ENCODE data around the gene ROR1. TPM values are rescaled to one million over a fixed set of nuclear protein-coding genes. Genes with fewer than 3 reads are reported as not detected.

ROR1 gene
- total RNA-seq, 2 donors from 2014 or later: 12.9 to 40.8 TPM

DNA sequence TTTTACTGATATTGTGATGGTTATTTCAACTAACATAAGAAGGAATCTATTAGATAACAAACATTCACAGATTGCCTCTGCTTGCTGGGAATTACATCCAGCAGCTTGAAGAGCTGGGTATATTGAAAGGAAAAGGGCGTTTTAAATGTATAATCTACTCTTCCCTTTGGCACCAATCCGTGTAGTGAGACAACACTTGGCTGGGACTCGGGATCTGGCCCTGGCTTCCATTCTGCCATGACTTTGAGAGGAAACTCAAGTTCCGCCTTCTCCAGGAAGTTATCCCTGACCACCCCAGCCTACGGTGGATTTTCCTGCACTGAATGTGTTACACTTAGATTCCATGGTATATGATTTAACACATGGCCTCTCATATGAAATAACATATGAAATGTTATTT is 342.7 kb downstream of the ROR1 start:
- Histone ChIP-seq H3K27ac (no peak overlapping the region), H3K9me3 (no peaks in the 10 kb centered on the region), H3K4me1 (peaks cover 0 to 9% of the 10 kb centered on the region in 2 donors), H3K4me3 (no peak overlapping the region), H3K27me3 (no peaks in the 10 kb centered on the region), H3K36me3 (no peaks in the 10 kb centered on the region)
- TF ChIP-seq, protein P1, sequence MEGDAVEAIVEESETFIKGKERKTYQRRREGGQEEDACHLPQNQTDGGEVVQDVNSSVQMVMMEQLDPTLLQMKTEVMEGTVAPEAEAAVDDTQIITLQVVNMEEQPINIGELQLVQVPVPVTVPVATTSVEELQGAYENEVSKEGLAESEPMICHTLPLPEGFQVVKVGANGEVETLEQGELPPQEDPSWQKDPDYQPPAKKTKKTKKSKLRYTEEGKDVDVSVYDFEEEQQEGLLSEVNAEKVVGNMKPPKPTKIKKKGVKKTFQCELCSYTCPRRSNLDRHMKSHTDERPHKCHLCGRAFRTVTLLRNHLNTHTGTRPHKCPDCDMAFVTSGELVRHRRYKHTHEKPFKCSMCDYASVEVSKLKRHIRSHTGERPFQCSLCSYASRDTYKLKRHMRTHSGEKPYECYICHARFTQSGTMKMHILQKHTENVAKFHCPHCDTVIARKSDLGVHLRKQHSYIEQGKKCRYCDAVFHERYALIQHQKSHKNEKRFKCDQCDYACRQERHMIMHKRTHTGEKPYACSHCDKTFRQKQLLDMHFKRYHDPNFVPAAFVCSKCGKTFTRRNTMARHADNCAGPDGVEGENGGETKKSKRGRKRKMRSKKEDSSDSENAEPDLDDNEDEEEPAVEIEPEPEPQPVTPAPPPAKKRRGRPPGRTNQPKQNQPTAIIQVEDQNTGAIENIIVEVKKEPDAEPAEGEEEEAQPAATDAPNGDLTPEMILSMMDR (IDR thresholded peaks at IDR 0.05): no peak
- no peak for DNase-seq (ENCODE audit: low spot score)

DNA sequence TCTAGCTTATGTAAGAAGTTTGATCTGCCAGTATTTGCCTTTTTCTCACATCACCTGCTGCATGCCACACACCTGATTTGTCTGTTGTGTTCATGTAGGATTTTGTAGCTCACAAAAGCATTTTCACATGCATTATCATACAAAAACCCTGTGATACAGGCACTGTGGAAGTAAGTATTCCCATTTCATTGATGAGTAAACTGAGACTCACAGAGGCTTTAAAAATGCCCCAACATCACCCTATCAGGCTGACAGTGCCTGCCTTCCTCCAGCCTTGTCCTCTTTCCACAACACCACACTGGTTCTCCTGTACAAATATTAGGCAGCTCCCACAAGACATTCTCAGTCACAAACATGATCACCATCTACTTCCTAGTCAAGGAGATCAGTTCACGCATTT is 343.7 kb downstream of the ROR1 start:
- peaks cover 0 to 9% of the 10 kb centered on the region in 2 donors for H3K4me1 ChIP-seq
- no peak for DNase-seq (ENCODE audit: low spot score)
- TF ChIP-seq, protein P1 (IDR thresholded peaks at IDR 0.05): no peak
- no peaks in the 10 kb centered on the region for H3K9me3 ChIP-seq
- H3K27ac ChIP-seq: no peak overlapping the region
- no peaks in the 10 kb centered on the region for H3K36me3 ChIP-seq
- no peak overlapping the region for H3K4me3 ChIP-seq
- no peaks in the 10 kb centered on the region for H3K27me3 ChIP-seq

DNA sequence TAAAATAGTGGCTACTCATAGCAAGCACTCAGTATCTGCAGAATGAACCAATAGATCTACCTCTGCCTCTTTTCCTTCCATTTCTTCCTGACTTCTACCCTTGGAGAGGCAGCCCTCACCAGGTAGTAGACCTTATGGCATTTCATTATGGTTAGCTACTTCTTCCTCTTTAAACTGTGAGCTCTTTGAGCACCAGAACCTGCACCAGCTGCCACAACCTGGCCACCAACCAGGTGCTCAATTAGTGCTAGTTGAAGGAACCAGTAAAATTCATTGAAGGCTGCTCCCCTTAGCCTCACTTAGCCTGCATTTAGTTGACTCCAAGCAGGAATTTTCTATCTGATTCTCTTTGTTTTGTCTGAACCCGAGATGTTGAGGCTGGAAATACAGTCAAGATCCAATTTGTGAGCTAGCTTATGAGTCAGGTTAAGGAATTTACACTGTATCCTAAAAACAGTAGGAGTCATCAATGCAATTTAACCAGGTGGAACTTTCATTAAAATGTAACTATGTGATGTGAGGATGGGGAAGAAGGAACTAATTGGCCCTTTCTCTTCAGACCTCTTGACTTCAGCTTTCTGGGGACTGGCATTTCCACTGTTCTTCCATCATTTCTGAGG is 348.1 kb downstream of the ROR1 start:
- H3K4me1 ChIP-seq: no peaks in the 10 kb centered on the region
- H3K36me3 ChIP-seq: no peaks in the 10 kb centered on the region
- no peak overlapping the region for H3K27ac ChIP-seq
- H3K4me3 ChIP-seq: no peak overlapping the region
- no peaks in the 10 kb centered on the region for H3K9me3 ChIP-seq
- TF ChIP-seq, protein P1 (IDR thresholded peaks at IDR 0.05): no peak
- no peaks in the 10 kb centered on the region for H3K27me3 ChIP-seq
- no peak for DNase-seq (ENCODE audit: low spot score)

DNA sequence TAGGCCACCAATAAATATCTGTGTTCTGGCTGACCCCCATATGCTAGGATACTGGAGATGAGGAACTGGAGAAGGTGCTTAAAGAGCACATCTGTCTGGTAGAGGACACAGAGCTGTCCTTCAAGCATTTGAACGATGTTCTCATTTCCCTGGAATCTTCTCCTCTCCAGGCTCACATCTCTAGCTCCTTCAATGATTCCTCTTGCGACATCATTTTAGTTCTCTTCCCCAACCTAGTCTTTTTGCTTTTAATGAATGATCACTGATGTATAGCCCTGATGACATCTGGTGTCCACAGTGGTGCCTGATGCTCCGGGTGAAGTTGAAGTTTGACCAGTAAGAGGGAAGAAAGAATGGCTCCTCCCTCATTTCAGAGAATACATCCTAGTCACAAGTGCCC is 348.8 kb downstream of the ROR1 start:
- H3K4me1 ChIP-seq: no peaks in the 10 kb centered on the region
- TF ChIP-seq, protein P1 (IDR thresholded peaks at IDR 0.05): no peak
- no peak for DNase-seq (ENCODE audit: low spot score)

DNA sequence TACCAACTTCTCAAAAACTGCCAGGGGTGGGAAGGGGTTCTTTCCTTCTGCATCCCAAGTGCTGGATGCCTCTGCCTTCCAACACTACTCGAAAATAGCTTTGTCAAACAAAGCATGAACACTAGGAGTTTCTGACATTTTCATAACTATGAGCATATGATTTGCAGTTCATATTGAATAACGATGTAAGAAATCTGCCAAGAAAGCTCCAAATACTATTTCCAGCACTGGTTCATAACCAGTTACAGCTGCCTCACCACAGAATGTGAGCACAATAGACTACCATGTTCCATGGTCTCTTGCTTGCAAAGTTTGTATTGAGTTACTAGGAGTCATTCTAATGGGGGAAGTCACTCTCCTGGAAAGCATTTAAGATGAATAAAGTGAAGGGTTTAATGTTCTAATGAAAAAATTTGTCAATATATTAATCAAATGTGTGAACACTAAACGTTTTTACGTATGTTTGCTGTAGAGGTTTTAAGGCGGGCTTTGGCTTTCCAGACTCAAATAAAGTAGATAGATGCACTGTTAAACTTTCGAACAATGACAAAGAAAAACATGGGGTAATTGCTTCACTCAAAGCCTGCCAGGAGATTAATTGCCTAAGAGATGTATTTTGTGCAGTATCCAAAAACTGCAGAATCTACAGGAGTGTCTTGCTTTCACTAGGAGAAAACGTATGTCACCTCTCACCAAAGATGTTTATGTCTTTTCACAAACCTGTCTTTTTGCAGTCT is 351.1 kb downstream of the ROR1 start:
- H3K36me3 ChIP-seq: no peaks in the 10 kb centered on the region
- no peaks in the 10 kb centered on the region for H3K27me3 ChIP-seq
- TF ChIP-seq, protein P1 (IDR thresholded peaks at IDR 0.05): no peak
- no peak overlapping the region for H3K4me3 ChIP-seq
- H3K27ac ChIP-seq: no peak overlapping the region
- no peaks in the 10 kb centered on the region for H3K4me1 ChIP-seq
- H3K9me3 ChIP-seq: no peaks in the 10 kb centered on the region
- DNase-seq (ENCODE audit: low spot score): no peak

More for the DNA sequence above, 348.8 kb downstream of the ROR1 start:
- Histone ChIP-seq H3K27ac (no peak overlapping the region), H3K9me3 (no peaks in the 10 kb centered on the region), H3K27me3 (no peaks in the 10 kb centered on the region), H3K4me3 (no peak overlapping the region), H3K36me3 (no peaks in the 10 kb centered on the region)

Data from right atrium auricular region (tissue), 2 donors.